A549 (cell line): ENCODE measurements around the gene PIBF1. TPM values are rescaled to one million over a fixed set of nuclear protein-coding genes. Genes with fewer than 3 reads are reported as not detected.

ENCODE experiments used
- ATAC-seq, 2 experiments: fragments of 200-7000 bp in 1 of 2; fragments of >200 bp in 1 of 2; cut with Nextera tagmentation in 1 of 2; cut with Tn5 transposase in 1 of 2; 3 replicates each; pipeline versions ENCODE4 v1.8.0 to v1.9.1; 2018 to 2020; ENCODE audit warnings: mild to moderate bottlenecking in 1 of 2, moderate library complexity in 1 of 2
- CTCF ChIA-PET: fragments of 300-600 bp; sonication (Branson Sonifier 250); formaldehyde crosslinking; extraction: SDS; loops from one replicate; lab custom pipeline; 2021; ENCODE audit warnings: antibody characterized with exemption, inconsistent platforms; lab: Yijun Ruan, JAX
- POLR2A ChIA-PET: fragments of 350-600 bp; formaldehyde crosslinking; extraction: SDS; loops from one replicate; lab custom pipeline; 2021; ENCODE audit warnings: antibody characterized with exemption, inconsistent platforms; lab: Yijun Ruan, JAX
- DNase-seq, 2 experiments: peaks; one replicate each; pipeline versions ENCODE4 v3.0.0 to v3.0.0-alpha.2; 2011 to 2016; ENCODE audit warnings: low read depth in 1 of 2, low spot score in 1 of 2
- FAIRE-seq: peaks from 2 replicates; lab custom pipeline; 2011; peaks lifted over from hg19 to GRCh38; lab: Jason Lieb, UNC
- H3K27ac ChIP-seq, 2 experiments: fragments of >200 bp; sonication (Bioruptor Twin); formaldehyde crosslinking; 3 replicates each; pipeline ENCODE4 v1.5.1; 2016 to 2017
- H3K4me1 ChIP-seq: fragments of >200 bp; sonication (Bioruptor Twin); formaldehyde crosslinking; 3 replicates; pipeline ENCODE4 v1.6.1; 2016
- H3K4me2 ChIP-seq: fragments of >200 bp; sonication (Bioruptor Twin); formaldehyde crosslinking; 3 replicates; pipeline ENCODE4 v1.6.1; 2016
- H3K4me3 ChIP-seq: fragments of >200 bp; sonication (Bioruptor Twin); formaldehyde crosslinking; 3 replicates; pipeline ENCODE4 v1.5.1; 2016
- H3K9me3 ChIP-seq: fragments of >200 bp; sonication (Bioruptor Twin); formaldehyde crosslinking; 3 replicates; pipeline ENCODE4 v1.6.1; 2016
- CBX8 ChIP-seq: fragments of 200-600 bp; sonication (generic); IDR thresholded peaks from 2 replicates; pipeline ENCODE4 v1.6.1; 2016
- CEBPB ChIP-seq, 2 experiments: fragments of >200 bp in 1 of 2; sonication (Bioruptor Twin) in 1 of 2; formaldehyde crosslinking in 1 of 2; IDR thresholded peaks; 2 replicates each; pipeline ENCODE4 v1.6.1; 2012 to 2016
- CTCF ChIP-seq: fragments of >200 bp; sonication (Bioruptor Twin); formaldehyde crosslinking; IDR thresholded peaks from 3 replicates; pipeline ENCODE4 v1.5.1; 2016
- EHMT2 ChIP-seq: fragments of 200-600 bp; sonication (generic); IDR thresholded peaks from 2 replicates; pipeline ENCODE4 v1.6.1; 2016; ENCODE audit warnings: antibody characterized with exemption, low read depth, mild to moderate bottlenecking, moderate library complexity
- ELK1 ChIP-seq: fragments of 150-350 bp; IDR thresholded peaks from 2 replicates; pipeline ENCODE4 v1.6.1; 2014; ENCODE audit warnings: low read depth, mild to moderate bottlenecking, low read length
- FOSB ChIP-seq: fragments of 250-450 bp; sonication (Bioruptor Pico); IDR thresholded peaks from 2 replicates; pipeline ENCODE4 v1.5.0; 2020; ENCODE audit warnings: mild to moderate bottlenecking, moderate library complexity
- FOSL2 ChIP-seq, 2 experiments: fragments of 450-650 bp in 1 of 2; fragments of >200 bp in 1 of 2; sonication (Bioruptor Twin) in 1 of 2; formaldehyde crosslinking; IDR thresholded peaks; 2 replicates each; pipeline versions ENCODE4 v1.5.0 to v1.6.1; 2016 to 2020; ENCODE audit warnings: mild to moderate bottlenecking in 1 of 2, moderate library complexity in 1 of 2
- GATA3 ChIP-seq: IDR thresholded peaks from 2 replicates; pipeline ENCODE4 v1.6.1; 2012; ENCODE audit warnings: borderline replicate concordance
- HEYL ChIP-seq: fragments of 250-450 bp; sonication (Bioruptor Pico); IDR thresholded peaks from 2 replicates; pipeline ENCODE4 v1.8.0; 2021; ENCODE audit warnings: mild to moderate bottlenecking, moderate library complexity
- HMGXB4 ChIP-seq: fragments of 250-450 bp; sonication (Bioruptor Pico); IDR thresholded peaks from 2 replicates; pipeline ENCODE4 v1.5.0; 2021; ENCODE audit warnings: mild to moderate bottlenecking, moderate library complexity, borderline replicate concordance
- JUNB ChIP-seq: fragments of >200 bp; sonication (Bioruptor Twin); formaldehyde crosslinking; IDR thresholded peaks from 2 replicates; pipeline ENCODE4 v1.6.1; 2016
- KDM5A ChIP-seq: fragments of 200-600 bp; sonication (generic); IDR thresholded peaks from 2 replicates; pipeline ENCODE4 v1.6.1; 2016; ENCODE audit warnings: antibody characterized with exemption, mild to moderate bottlenecking
- MAFK ChIP-seq: fragments of 450-650 bp; IDR thresholded peaks from 2 replicates; pipeline ENCODE4 v1.6.1; 2014; ENCODE audit not compliant: partially characterized antibody
- NFE2L2 ChIP-seq: fragments of 150-350 bp; conservative IDR thresholded peaks from 2 replicates; pipeline ENCODE4 v1.6.1; 2014; ENCODE audit warnings: low read length
- PBX3 ChIP-seq: IDR thresholded peaks from 2 replicates; pipeline ENCODE4 v1.6.1; 2012
- RAD21 ChIP-seq, 2 experiments: fragments of >200 bp in 1 of 2; sonication (Bioruptor Twin) in 1 of 2; formaldehyde crosslinking in 1 of 2; IDR thresholded peaks in 1 of 2; conservative IDR thresholded peaks in 1 of 2; 2 replicates in 1 of 2; 3 replicates in 1 of 2; pipeline ENCODE4 v1.6.1; 2012 to 2018; ENCODE audit warnings: inconsistent platforms in 1 of 2
- RARB ChIP-seq: fragments of 250-450 bp; sonication (Bioruptor Pico); IDR thresholded peaks from 2 replicates; pipeline ENCODE4 v1.8.0; 2021; ENCODE audit warnings: mild to moderate bottlenecking, moderate library complexity
- RNF2 ChIP-seq: fragments of 200-600 bp; sonication (generic); IDR thresholded peaks from 2 replicates; pipeline ENCODE4 v1.6.1; 2016; ENCODE audit warnings: low read depth, mild to moderate bottlenecking, antibody characterized with exemption, moderate library complexity, borderline replicate concordance
- SMC3 ChIP-seq: fragments of >200 bp; sonication (Bioruptor Twin); formaldehyde crosslinking; IDR thresholded peaks from 3 replicates; pipeline ENCODE4 v1.6.1; 2018; ENCODE audit warnings: inconsistent platforms
- SREBF2 ChIP-seq: fragments of 450-650 bp; IDR thresholded peaks from 2 replicates; pipeline ENCODE4 v1.6.1; 2014; ENCODE audit warnings: mild to moderate bottlenecking, moderate library complexity
- TP53 ChIP-seq: fragments of 250-450 bp; sonication (Bioruptor Pico); IDR thresholded peaks from 2 replicates; pipeline ENCODE4 v1.5.0; 2021; ENCODE audit warnings: mild to moderate bottlenecking, moderate library complexity
- ZNF302 ChIP-seq: fragments of 250-450 bp; sonication (Bioruptor Pico); IDR thresholded peaks from 2 replicates; pipeline ENCODE4 v1.9.0; 2021; ENCODE audit warnings: inconsistent platforms, mild to moderate bottlenecking, moderate library complexity
- ZSCAN20 ChIP-seq: fragments of 250-450 bp; sonication (Bioruptor Pico); IDR thresholded peaks from 2 replicates; pipeline ENCODE4 v1.8.0; 2022; ENCODE audit warnings: mild to moderate bottlenecking, moderate library complexity
- WGBS: methylation state at CpG from one replicate; pipeline ENCODE4 v1.1.6; 2017; ENCODE audit errors: missing lambda C conversion rate; 5-methylcytosine and 5-hydroxymethylcytosine counted together
- polyA plus RNA-seq, 4 experiments: library from polyadenylated mRNA; depleted of rRNA in 3 of 4; stranded (reverse); fragments of >200 nt; fragmentation: RNase III in 1 of 4; extraction: RNeasy Plus Mini Kit Qiagen cat#74134 plus additional on column Dnase treatment in 1 of 4; gene quantifications; 2 replicates in 3 of 4; 3 replicates in 1 of 4; pipeline ENCODE4 v1.2.3, GENCODE V29; 2011 to 2017

PIBF1 gene
- polyA plus RNA-seq, 2 of the 4 experiments (the other 2 are of a cell fraction) = 5.0 to 10.6 TPM

GRCh38 chr13:72884101-72884500, 102.2 kb downstream of the PIBF1 start:
- FAIRE-seq (no peak), ATAC-seq (no peak), DNase-seq (no peak)
- no peak for TF ChIP-seq RAD21 (conservative IDR thresholded peaks at IDR 0.05 in 1 of 2, IDR thresholded peaks at IDR 0.05 in 1 of 2)
- TF ChIP-seq PBX3 = no peak
- TF ChIP-seq ELK1 = no peak
- no peak for TF ChIP-seq RNF2
- TF ChIP-seq JUNB = no peak
- TF ChIP-seq MAFK = no peak
- no peak for TF ChIP-seq HEYL (CRISPR knock-in tag)
- ChIA-PET POLR2A (no interaction called here), CTCF (no interaction called here)
- H3K4me1 ChIP-seq = 0 out of 3 replicates have a peak, but pooled peaks cover 5% of the 10 kb centered on the region
- no peak overlapping the region for H3K4me2 ChIP-seq
- no peak overlapping the region for H3K4me3 ChIP-seq
- no peak overlapping the region for H3K27ac ChIP-seq
- no peaks in the 10 kb centered on the region for H3K9me3 ChIP-seq
- 68% methylated on average over 2 of the region's 2 CpGs for WGBS

GRCh38 chr13:72886272-72887067, 104.5 kb downstream of the PIBF1 start:
- DNase-seq = no peak
- no peak for ATAC-seq
- Histone ChIP-seq H3K27ac (no peak overlapping the region), H3K4me3 (no peak overlapping the region), H3K4me1 (0 out of 3 replicates have a peak, but pooled peaks cover 5% of the 10 kb centered on the region), H3K4me2 (no peak overlapping the region), H3K9me3 (no peaks in the 10 kb centered on the region)
- ChIA-PET CTCF (no interaction called here), POLR2A (no interaction called here)
- no peak for FAIRE-seq
- TF ChIP-seq EHMT2 = no peak
- WGBS = 78% methylated on average over 5 of the region's 5 CpGs

- DNase-seq (no peak), FAIRE-seq (no peak), ATAC-seq (no peak)
- H3K27ac ChIP-seq = no peak overlapping the region
- H3K4me2 ChIP-seq = no peak overlapping the region
- WGBS = 91% methylated on average over 1 of the region's 1 CpG
- ChIA-PET CTCF (interaction anchor here (0.6 to 0.7 kb wide), 2 partner anchors 145 to 1398 kb away, joined by 3 read pairs; no protein-coding TSS in a partner anchor), POLR2A (no interaction called here)
- 0 out of 3 replicates have a peak, but pooled peaks cover 5% of the 10 kb centered on the region for H3K4me1 ChIP-seq
- TF ChIP-seq KDM5A (no peak), PBX3 (no peak), CTCF (no peak), HMGXB4 (CRISPR knock-in tag) (no peak), SMC3 (no peak), CBX8 (no peak), RARB (CRISPR knock-in tag) (no peak), TP53 (CRISPR knock-in tag) (no peak), NFE2L2 (no peak), FOSL2 (IDR thresholded peaks at IDR 0.05) (no peak), FOSL2 (CRISPR knock-in tag; IDR thresholded peaks at IDR 0.05) (no peak), ZNF302 (CRISPR knock-in tag) (no peak), ZSCAN20 (CRISPR knock-in tag) (no peak), JUNB (no peak), CEBPB (IDR thresholded peaks at IDR 0.05) (no peak), GATA3 (no peak), FOSB (CRISPR knock-in tag) (no peak), RNF2 (no peak), SREBF2 (no peak), HEYL (CRISPR knock-in tag) (no peak)
- H3K4me3 ChIP-seq = no peak overlapping the region
- no peaks in the 10 kb centered on the region for H3K9me3 ChIP-seq
These were observed 107.6 kb downstream of the PIBF1 start for GRCh38 chr13:72889495-72889894.
